ENCODE data around the gene TCEA2. TPM values are rescaled to one million over a fixed set of nuclear protein-coding genes. Genes with fewer than 3 reads are reported as not detected.

The TCEA2 gene
- polyA plus RNA-seq, 1 donor from 2014 or later: 87.7 TPM

DNA sequence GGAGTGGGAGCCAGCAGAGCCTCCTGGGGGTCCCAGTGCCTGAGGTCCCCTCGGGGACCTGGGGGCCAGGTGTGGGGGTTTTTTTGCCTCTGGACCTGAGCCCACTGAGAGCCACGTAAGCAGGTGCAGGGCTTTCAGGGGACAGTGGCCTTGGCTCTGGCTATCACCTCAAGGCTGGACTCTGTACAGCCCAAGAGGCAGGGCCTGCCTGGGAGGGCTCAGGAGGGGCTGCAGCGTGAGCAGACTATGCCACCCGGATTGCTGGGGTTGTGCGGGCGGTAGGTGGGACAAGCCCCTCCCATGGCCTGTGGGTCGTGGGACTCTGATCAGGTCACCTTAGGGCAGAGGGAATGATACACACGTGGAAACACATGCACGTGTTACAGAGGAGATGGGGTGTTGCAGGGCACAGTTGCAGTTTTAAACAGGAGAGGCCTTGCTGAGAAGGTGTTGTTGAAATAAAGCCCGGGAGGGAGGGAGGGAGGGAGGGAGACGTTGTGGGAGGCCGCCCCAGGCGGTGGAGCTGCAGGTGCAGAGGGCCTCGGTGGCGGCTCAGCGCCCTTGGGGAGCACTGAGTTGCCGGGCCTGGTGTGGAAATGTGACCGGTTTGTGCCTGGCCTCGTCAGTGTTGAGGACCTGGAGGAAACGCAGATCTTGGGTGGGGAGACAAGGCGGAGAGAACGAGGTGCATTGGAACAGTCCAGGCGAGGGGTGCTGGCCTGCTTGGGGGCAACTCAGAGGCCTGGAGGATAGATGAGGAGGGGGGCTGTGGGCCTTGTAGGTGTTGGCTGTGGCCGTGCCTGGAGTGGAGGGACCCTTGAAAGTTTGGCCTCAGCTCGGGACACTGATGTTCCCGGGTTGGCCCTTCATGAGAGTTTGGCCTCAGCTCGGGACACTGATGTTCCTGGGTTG is 2.3 kb downstream of the TCEA2 start:
- no peak for TF ChIP-seq EP300 (conservative IDR thresholded peaks at IDR 0.05; ENCODE audit: poor library complexity, severe bottlenecking)
- TF ChIP-seq, protein P1, sequence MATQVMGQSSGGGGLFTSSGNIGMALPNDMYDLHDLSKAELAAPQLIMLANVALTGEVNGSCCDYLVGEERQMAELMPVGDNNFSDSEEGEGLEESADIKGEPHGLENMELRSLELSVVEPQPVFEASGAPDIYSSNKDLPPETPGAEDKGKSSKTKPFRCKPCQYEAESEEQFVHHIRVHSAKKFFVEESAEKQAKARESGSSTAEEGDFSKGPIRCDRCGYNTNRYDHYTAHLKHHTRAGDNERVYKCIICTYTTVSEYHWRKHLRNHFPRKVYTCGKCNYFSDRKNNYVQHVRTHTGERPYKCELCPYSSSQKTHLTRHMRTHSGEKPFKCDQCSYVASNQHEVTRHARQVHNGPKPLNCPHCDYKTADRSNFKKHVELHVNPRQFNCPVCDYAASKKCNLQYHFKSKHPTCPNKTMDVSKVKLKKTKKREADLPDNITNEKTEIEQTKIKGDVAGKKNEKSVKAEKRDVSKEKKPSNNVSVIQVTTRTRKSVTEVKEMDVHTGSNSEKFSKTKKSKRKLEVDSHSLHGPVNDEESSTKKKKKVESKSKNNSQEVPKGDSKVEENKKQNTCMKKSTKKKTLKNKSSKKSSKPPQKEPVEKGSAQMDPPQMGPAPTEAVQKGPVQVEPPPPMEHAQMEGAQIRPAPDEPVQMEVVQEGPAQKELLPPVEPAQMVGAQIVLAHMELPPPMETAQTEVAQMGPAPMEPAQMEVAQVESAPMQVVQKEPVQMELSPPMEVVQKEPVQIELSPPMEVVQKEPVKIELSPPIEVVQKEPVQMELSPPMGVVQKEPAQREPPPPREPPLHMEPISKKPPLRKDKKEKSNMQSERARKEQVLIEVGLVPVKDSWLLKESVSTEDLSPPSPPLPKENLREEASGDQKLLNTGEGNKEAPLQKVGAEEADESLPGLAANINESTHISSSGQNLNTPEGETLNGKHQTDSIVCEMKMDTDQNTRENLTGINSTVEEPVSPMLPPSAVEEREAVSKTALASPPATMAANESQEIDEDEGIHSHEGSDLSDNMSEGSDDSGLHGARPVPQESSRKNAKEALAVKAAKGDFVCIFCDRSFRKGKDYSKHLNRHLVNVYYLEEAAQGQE (IDR thresholded peaks at IDR 0.05; ENCODE audit: borderline replicate concordance): no peak
- TF ChIP-seq TAF1 (IDR thresholded peaks at IDR 0.05; ENCODE audit: low read depth): no peak
- TF ChIP-seq MXI1 (conservative IDR thresholded peaks at IDR 0.05; ENCODE audit: poor library complexity, severe bottlenecking): no peak
- no peak overlapping the region for H3K4me2 ChIP-seq (ENCODE audit: low read length)
- H3K27ac ChIP-seq (ENCODE audit: low read length): no peak overlapping the region
- no peaks in the 10 kb centered on the region for H3K9me2 ChIP-seq (ENCODE audit: insufficient read depth, low read length)
- no peaks in the 10 kb centered on the region for H3K27me3 ChIP-seq (ENCODE audit: insufficient read depth, low read depth, low read length)
- H3K9ac ChIP-seq (ENCODE audit: low read length): no peak overlapping the region
- no peaks in the 10 kb centered on the region for H3K36me3 ChIP-seq (ENCODE audit: insufficient read depth, low read length)
- no peak overlapping the region for H3K4me3 ChIP-seq (ENCODE audit: low read length)
- H3K79me2 ChIP-seq (replicated peaks; ENCODE audit: insufficient read depth, low read length): peaks cover 7% of the 10 kb centered on the region
- no peaks in the 10 kb centered on the region for H4K20me1 ChIP-seq (ENCODE audit: insufficient read depth)
- no peaks in the 10 kb centered on the region for H3K9me3 ChIP-seq (ENCODE audit: low read length)
- no peak overlapping the region for H2AFZ ChIP-seq (ENCODE audit: low read depth, low read length)
- H3F3A ChIP-seq (ENCODE audit: insufficient read depth, low read length, poor library complexity, severe bottlenecking): no peaks in the 10 kb centered on the region

DNA sequence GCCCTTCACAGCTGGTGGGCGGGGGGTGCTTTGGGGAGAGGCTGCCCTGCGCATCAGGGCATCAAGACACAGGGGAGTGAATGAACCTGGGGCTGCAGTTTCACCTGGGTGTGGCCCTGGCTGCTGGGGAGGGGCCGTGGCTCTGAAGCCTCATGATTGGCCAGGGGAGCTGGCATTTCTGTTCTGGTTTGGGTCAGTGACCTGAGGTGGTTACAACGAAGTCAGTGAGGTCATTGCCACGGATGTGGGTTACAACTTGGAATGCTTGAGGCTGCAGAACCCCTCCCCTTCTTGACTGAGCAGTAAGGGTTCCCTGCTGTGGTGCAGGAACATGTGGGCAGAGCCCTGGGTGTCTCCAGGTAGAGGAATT is 3.0 kb downstream of the TCEA2 start:
- Histone ChIP-seq H3K4me2 (ENCODE audit: low read length) (no peak overlapping the region), H4K20me1 (ENCODE audit: insufficient read depth) (no peaks in the 10 kb centered on the region), H3K36me3 (ENCODE audit: insufficient read depth, low read length) (no peaks in the 10 kb centered on the region), H3K9ac (ENCODE audit: low read length) (no peak overlapping the region), H3K27ac (ENCODE audit: low read length) (no peak overlapping the region), H3K4me3 (ENCODE audit: low read length) (no peak overlapping the region), H3K27me3 (ENCODE audit: insufficient read depth, low read depth, low read length) (no peaks in the 10 kb centered on the region), H2AFZ (ENCODE audit: low read depth, low read length) (no peak overlapping the region), H3F3A (ENCODE audit: insufficient read depth, low read length, poor library complexity, severe bottlenecking) (no peaks in the 10 kb centered on the region), H3K9me2 (ENCODE audit: insufficient read depth, low read length) (no peaks in the 10 kb centered on the region), H3K9me3 (ENCODE audit: low read length) (no peaks in the 10 kb centered on the region), H3K79me2 (replicated peaks; ENCODE audit: insufficient read depth, low read length) (peaks cover 7% of the 10 kb centered on the region)
- TF ChIP-seq EP300 (conservative IDR thresholded peaks at IDR 0.05; ENCODE audit: poor library complexity, severe bottlenecking) (no peak), SMC3 (conservative IDR thresholded peaks at IDR 0.05; ENCODE audit: poor library complexity) (no peak), EZH2 (IDR thresholded peaks at IDR 0.05; ENCODE audit: borderline replicate concordance, insufficient read depth, low read length, poor library complexity, severe bottlenecking) (no peak), MXI1 (conservative IDR thresholded peaks at IDR 0.05; ENCODE audit: poor library complexity, severe bottlenecking) (no peak), RAD21 (conservative IDR thresholded peaks at IDR 0.05) (no peak), TAF1 (IDR thresholded peaks at IDR 0.05; ENCODE audit: low read depth) (no peak), POLR2AphosphoS5 (IDR thresholded peaks at IDR 0.05) (no peak)
- TF ChIP-seq, protein P1 (IDR thresholded peaks at IDR 0.05; ENCODE audit: borderline replicate concordance): no peak
- TF ChIP-seq, protein P2, sequence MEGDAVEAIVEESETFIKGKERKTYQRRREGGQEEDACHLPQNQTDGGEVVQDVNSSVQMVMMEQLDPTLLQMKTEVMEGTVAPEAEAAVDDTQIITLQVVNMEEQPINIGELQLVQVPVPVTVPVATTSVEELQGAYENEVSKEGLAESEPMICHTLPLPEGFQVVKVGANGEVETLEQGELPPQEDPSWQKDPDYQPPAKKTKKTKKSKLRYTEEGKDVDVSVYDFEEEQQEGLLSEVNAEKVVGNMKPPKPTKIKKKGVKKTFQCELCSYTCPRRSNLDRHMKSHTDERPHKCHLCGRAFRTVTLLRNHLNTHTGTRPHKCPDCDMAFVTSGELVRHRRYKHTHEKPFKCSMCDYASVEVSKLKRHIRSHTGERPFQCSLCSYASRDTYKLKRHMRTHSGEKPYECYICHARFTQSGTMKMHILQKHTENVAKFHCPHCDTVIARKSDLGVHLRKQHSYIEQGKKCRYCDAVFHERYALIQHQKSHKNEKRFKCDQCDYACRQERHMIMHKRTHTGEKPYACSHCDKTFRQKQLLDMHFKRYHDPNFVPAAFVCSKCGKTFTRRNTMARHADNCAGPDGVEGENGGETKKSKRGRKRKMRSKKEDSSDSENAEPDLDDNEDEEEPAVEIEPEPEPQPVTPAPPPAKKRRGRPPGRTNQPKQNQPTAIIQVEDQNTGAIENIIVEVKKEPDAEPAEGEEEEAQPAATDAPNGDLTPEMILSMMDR (IDR thresholded peaks at IDR 0.05; ENCODE audit: poor library complexity, severe bottlenecking): no peak
